HG03175 (cell line): ENCODE data around the gene DOCK11.

Experiments used
- ATAC-seq: cut with Tn5 transposase; IDR thresholded peaks from one replicate; pipeline ENCODE4 v1.9.1; 2021; ENCODE audit warnings: mild to moderate bottlenecking, moderate library complexity; ENCODE audit not compliant: unreplicated experiment

The DOCK11 gene

DNA sequence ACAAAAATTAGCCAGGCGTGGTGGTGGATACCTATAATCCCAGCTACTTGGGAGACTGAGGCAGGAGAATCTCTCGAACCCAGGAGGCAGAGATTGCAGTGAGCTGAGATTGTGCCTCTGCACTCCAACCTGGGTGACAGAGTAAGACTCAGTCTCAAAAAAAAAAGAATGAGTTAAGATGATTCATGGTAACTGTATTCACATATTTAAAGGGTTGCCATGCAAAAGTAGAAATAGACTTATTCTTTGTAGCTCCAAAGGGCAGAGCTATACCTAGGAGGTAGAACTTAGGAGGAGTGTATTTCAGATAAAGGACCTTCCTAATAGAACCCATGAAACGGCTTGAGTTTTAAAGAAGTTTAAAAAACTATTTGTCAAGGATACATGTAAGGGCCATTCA, 127.4 kb downstream of the DOCK11 start:
- ATAC-seq = no peak

DNA sequence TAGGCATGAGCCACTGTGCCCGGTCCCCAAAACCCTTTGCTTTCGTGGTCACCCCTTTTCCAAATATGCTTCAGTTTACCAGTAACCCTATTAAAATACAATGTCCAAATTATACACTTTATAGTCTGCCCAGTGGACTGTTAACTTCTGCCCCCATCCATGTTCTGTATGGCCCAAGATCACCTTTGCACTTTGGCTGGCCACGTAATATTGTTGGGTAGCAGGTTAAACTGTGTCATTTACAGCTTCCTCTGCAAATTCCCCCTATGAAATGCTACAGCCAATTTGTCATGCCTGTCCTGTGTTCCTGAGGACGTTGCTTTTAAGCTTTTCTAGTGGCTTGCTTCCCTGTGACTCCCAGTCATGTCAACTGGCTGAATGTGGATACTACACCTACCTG, 130.7 kb downstream of the DOCK11 start:
- no peak for ATAC-seq

DNA sequence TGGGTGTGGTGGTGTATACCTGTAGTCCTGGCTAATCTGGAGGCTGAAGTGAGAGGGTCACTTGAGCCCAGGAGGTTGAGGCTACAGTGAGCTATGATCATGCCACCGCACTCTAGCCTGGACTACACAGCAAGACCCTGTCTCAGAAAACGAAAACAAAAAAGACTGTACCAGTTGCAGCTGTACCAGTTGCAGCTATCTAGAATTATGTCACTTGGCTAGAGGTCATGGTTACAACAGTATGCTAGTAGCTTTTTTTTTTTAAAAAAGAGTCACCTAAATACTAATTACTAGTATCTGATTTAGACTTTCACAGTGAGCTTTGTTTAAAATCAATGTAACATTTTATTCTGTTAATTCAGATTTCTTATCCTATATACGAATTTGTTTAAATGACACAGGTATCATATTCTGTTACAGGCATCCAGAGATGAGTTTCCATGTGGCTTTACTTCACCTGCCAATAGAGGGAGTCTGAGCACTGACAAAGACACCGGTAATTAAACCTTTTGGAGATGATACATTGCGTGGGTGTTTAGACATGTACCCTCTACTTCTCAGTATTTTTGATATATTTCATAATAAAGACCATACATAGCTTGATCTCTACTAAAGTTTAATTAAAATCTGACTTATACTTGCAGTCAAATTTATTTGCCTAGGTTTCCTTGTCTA, 131.6 kb downstream of the DOCK11 start:
- ATAC-seq = no peak

DNA sequence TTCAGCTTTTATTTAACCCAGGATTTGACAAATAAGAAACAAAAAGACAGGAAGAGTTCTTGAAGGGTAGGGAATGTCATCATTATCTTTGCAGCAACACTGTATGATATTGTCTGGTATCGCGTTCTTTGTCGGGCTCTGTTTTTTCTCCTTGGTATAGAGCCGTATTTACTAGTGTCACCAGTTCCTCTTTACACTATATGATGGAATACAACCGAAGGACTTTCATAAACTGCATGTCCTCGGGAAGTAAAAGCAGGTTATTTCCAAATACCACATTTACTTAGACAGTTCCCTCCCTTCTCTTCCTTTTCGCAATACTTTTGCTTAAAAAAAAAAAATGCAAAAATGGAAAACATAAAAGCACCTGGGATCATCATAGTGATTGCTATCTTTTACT, 135.2 kb downstream of the DOCK11 start:
- no peak for ATAC-seq

DNA sequence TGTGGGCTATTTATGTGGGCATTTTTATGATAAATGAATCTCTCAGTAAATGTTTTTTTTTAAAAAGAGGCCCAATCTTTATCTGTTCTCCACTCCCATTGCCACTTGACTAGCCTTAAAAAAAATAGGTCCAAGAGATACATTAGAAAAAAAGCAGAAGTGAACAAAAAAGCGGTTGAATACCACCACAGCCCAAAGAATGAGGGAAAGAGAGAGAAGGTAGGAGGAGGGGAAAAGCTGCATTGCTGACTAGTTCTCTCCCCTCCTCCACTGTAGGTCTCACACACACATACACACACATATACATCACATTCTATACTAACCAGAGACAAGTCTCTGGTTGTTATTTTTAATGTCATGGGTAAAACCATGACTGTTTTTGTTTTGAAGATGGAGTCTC, 136.0 kb downstream of the DOCK11 start:
- peak; percentile 76 for ATAC-seq

DNA sequence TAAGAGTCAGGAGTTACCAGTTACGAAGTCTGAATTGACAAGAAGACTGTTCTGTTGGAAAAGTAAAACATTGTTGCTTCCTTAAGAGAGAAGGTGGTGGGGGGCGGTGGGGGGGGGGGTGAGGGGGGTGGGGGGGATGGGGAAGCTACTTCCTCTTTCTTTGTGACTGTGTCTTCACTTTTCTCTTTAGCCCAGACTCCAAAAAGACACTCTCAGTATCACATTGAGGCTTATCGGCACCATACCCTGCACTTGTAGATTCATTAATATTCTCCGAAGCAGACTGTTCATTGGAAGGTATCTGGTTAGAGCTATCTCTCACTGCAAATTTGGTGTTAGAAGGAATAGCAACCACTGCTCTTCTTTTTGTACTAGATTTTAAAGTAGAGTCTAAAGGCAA, 137.2 kb downstream of the DOCK11 start:
- ATAC-seq = peak; percentile 61

DNA sequence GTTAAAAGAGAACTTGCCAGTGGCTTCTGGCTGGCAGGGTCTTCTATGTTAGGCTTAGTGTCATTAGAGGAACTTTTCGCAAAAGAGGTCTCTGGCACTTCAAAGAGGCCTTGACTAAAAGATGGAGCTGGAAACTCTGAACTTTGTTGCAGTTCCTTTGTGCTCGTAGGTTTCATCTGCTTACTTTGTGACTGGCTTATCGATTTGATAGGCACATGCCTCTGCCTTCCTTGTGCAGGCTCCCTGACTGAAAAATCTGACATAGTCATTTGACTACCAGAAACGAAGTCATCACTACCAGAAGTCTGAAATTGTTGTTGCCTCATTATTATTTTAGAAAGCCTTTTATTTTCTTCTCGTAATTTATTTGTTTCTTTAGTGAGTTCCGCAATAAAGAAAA, 137.9 kb downstream of the DOCK11 start:
- ATAC-seq = no peak

DNA sequence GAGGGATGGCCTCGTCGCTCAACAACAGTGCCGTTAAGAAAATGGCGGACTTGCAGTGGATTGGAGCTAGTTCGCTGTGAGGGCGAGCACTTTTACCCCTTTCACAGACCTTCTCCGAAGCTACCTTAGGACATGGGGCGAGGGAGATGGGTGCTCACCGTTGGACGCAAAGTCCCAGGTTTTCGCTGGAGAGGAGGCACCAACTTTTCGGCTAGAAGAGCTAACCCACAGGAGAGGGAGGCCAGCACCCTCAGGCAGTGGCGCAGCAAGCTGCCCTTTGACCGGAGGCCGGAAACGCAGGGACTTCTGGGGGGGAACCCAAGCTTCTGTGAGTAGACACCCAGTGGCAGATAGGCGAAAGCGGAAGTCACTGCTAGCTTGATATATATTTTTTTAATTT, 138.7 kb downstream of the DOCK11 start:
- ATAC-seq = no peak

DNA sequence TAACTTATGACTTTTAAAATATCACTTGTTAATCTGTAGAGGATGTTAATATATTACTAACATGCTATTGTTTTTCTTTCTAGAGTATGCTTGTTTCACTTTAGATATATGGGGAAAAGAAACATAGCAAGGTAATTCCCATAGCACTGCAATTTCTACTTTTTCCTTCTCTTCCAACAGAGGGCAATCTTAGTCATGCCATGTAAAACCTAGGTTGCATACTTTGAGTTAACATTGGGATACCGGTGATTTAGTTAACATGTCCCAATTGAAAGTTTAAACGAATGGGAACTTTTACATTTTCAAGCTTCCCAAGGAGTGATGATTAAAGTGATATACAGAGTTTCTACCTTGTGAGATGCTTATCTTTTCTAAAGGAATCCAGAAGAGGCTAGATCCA, 142.4 kb downstream of the DOCK11 start:
- no peak for ATAC-seq

DNA sequence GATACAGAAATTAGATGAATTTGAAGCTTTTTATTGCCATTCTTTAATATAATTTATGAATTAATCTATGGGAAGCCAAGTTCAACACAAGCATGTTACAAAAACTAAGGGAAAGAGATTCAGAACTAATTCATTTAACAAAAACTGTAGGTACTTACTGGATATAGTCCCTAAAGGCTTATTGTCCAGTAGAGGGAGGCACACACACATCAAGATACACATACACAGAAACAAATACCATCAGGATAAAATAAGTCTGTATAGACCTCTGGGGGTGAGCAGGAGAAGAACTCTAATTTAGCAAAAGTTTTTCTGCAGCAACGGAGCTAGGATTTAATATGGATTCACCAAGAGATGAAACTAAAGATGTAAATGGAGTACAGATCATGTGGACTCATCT, 148.8 kb downstream of the DOCK11 start:
- ATAC-seq = no peak

DNA sequence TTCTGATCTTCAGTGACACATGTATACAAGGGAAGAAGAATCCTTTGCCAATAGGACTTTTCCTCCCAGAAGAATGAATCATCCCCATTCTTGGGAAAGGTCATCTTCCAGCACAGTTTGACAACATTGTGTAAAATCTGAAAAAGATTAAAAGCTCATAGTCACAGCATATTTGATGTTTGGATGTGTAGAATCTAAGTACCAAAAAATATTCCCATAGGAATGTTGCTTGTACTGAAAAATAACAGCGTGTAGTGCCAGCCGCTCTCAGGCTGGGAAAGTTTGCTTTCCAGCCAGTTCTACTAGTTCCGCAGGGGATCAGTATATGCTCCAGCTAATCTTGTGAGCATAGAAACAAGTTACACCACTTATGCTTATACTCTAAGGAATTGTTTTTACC, 157.1 kb downstream of the DOCK11 start:
- no peak for ATAC-seq

DNA sequence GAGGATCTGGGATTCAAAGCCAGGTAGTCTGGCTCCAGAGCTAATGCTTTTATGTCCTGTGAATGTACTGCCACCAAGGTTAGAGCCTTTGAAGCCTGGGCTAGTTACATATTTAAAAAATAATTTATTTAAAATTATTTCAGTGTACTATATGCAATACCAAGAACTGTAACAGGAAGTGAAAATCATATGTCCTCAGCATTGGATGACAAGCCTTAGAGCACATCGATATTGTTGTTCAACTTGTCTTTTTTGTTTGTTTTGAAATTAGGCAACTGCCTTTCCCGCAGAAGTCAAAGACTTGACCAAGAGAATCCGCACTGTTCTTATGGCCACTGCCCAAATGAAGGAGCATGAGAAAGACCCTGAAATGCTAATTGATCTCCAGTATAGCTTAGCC, 158.7 kb downstream of the DOCK11 start:
- ATAC-seq = no peak

DNA sequence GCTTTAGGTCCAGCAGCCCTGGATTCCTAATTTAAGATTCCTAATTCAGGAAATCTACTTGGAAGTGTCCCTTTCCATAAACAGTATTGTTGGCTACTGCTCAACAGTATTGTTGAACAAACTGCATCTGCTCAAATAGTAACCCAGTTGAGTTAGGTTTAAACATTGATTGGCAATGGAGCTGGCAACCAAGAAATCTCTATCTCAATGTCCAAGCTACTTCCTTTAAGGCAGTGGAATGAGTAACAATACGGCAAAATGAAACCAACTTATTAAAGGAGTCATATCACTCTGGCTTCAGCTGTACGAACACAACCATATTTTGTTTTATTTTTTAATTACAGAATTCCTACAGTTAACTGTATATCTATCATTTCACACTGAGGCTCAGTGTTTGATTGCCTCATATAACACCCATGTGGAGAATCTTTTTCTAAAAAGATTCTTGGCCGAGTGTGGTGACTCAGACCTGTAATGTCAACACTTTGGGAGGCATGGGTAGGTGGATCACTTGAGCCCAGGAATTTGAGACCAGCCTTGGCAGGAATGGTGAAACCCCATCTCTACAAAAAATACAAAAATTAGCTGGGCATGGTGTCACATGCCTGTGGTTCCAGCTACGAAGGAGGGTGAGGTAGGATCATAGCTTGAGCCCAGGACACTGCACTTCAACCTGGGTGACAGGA, 160.1 kb downstream of the DOCK11 start:
- no peak for ATAC-seq

DNA sequence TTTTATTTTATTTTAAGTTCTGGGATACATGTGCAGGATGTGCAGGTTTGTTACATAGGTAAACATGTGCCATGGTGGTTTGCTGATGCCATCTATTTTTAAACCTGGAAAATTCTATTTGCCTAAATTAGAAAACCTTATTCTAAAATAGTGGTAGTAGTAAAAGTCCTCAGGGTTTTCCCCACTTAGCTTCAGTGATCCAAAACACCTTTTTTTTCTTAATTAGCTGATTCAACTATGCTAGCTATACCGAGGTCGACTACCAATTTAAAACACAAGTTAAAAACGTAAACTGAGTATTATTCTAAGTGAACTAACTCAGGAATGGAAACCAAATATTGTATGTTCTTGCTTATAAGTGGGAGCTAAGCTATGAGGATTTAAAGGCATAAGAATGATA, 161.8 kb downstream of the DOCK11 start:
- no peak for ATAC-seq

DNA sequence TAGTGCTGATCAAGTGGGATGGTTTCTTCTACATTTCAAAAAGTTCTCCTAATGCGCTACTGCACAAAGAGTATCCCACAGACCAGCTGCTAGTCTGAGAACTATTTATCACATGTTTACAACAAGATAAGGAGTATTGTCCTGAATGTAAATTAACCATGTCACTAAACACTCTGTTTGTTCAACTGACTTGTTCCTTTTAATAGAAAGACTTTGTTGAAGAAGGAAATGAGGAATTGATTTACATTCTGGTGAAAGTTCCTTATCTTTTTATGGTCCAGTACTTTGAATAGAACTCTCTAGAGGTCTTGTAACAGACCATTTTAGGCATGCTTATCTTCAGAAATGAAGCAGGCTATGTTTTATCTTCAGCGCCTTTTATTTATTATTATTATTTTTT, 164.5 kb downstream of the DOCK11 start:
- ATAC-seq = no peak

DNA sequence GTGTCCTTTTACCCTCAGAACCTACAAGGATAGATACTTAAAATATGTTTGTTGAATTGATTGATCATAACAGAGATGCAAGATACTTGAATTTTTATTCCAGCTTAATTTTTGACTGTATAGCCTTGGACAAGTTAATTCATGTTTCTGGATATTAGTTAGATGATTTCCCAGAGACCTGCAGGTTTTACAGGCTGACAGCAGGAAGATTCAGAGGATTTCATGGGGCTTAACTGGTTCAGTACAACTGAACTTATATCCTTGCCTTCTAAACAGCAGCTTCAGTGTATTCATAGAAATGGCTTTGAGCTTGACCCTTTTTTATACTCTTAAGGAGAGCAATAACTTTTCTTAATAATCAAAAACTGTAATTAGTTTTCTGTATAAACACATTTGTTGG, 169.6 kb downstream of the DOCK11 start:
- no peak for ATAC-seq

DNA sequence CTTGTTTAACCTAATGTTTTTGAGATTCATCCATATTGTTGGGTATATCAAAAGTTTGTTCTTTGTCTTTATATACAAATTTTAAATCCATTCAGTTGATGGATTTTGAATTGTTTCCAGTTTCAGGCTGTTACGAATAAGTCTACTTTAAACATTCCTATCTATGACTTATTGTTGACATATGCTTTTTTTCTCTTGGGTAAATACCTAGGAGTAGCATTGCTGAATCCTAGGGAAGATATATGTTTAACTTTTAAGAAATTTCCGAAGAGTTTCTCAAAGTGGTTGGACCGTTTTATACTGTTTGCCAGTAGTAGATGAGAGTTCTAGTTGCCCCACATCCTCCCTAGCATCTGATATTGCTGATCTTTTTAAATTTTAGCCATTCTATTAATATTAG, 170.9 kb downstream of the DOCK11 start:
- ATAC-seq = no peak

DNA sequence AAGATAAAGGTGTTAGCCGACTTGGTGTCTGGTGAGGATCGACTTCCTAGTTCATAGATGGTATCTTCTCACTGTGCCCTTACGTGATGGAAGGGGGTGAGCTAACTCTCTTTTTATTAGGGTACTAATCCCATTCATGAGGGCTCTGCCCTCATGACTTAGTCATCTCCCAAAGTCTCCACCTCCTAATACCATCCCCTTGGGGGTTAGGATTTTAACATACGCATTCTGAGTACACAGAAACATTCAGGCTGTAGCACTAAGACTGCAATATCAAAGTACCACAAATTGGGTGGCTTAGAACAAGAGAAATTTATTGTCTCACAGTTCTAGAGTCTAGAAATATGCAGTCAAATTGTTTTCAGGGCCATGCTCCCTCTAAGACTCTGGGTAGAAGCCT, 173.8 kb downstream of the DOCK11 start:
- ATAC-seq = no peak

DNA sequence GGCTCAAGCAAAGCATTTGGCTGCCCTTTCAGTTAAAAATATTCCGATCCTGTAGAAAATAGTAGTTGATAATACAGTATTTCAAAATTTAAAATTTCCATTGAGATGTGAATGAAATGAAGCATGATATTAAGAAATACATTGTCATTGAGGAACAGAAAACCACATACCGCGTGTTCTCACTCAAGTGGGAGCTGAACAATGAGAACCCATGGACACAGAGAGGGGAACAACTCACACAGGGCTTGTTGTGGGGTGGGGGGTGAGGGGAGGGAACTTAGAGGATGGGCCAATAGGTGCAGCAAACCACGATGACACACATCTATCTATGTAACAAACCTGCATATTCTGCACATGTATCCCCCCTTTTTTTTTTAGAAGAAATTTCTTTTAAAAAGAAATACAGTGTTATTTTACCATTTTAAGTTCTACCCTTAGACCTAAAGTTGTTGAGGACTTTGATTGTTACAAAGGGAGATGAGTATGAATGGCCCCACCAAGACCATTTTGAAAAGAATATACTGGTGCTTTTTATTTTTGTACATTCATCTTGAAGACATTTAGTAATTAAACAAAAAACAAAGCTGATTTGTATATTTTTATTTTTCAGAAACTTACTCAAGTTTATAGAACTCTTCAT, 179.8 kb downstream of the DOCK11 start:
- ATAC-seq = no peak

DNA sequence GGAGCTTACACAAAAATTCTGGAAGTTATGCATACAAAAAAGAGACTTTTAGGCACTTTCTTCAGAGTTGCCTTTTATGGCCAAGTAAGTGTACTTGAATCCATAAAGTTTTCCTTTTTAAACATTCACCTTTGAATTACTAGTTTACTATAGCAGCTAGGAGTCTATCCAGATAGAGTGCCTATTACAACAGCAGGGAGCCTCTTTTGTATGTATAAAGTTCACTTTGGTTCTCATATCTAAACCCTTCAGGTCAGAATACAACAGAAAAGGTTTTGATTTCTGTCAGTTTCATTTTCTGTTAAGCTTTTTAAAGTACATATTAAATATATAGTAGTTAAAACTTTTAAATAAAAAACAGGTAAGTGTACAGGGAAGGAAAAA, 180.3 kb downstream of the DOCK11 start:
- no peak for ATAC-seq

DNA sequence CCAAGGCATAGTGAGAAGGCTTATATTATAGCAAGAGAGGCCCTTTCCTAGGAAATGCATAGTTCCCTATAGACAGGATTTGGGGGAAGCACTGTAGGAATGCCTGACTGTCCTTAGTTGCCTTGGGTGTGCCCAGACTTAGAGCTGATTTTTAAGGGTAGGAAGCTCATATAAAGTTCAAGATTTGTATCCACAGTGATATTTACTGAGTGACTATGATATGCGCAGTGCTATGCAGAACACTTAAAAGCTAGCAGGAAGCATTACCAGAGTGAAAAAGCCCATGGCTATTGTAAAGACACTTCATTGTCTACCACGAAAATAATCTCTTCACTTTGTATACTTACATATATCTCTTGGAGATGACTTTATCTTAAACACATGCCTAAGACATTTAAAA, 181.7 kb downstream of the DOCK11 start:
- ATAC-seq = no peak

DNA sequence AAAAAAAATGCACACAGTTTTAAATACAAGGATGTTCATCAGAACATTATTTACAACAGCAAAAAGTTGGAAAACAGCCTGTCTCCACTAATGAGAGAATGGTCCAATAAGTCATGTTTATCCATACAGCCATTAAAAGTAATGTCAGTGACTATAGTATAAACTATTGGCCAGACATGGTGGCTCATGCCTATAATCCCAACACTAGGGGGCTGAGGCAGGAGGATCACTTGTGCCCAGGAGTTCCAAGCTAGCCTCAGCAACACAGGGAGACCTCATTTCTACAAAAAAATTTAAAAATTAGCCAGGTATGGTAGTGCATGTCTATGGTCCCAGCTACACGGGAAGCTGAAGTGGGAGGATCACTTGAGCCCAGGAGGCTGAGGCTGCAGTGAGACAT, 183.7 kb downstream of the DOCK11 start:
- ATAC-seq = no peak
